Nephron (organoid): ENCODE data around the gene HADHA.

Experiments used
- H3K27ac Mint-ChIP-seq, 3 experiments: 2 replicates each; pipeline ENCODE4 v1.8.0; 2020; ENCODE audit warnings: mixed read lengths in 3 of 3, mild to moderate bottlenecking in 2 of 3, moderate library complexity in 1 of 3
- H3K27me3 Mint-ChIP-seq: 2 replicates; pipeline ENCODE4 v1.8.0; 2021; ENCODE audit warnings: low read depth, mild to moderate bottlenecking, moderate library complexity, mixed read lengths
- H3K36me3 Mint-ChIP-seq: 2 replicates; pipeline ENCODE4 v1.8.0; 2020; ENCODE audit warnings: low read depth, mixed read lengths
- H3K4me1 Mint-ChIP-seq: 2 replicates; pipeline ENCODE4 v1.8.0; 2020; ENCODE audit warnings: mixed read lengths
- H3K4me3 Mint-ChIP-seq, 3 experiments: 2 replicates each; pipeline ENCODE4 v1.8.0; 2020; ENCODE audit warnings: mild to moderate bottlenecking in 3 of 3, mixed read lengths in 3 of 3, moderate library complexity in 2 of 3
- H3K9me3 Mint-ChIP-seq: 2 replicates; pipeline ENCODE4 v1.8.0; 2020; ENCODE audit warnings: mixed read lengths
- TF ChIP-seq, protein P1 (sequence below), 3 experiments: fragments of 200-600 bp; sonication (generic); IDR thresholded peaks; one replicate each; pipeline ENCODE4 v1.5.0; 2021; ENCODE audit warnings: antibody characterized with exemption in 3 of 3; ENCODE audit not compliant: unreplicated experiment in 3 of 3

HADHA gene

DNA sequence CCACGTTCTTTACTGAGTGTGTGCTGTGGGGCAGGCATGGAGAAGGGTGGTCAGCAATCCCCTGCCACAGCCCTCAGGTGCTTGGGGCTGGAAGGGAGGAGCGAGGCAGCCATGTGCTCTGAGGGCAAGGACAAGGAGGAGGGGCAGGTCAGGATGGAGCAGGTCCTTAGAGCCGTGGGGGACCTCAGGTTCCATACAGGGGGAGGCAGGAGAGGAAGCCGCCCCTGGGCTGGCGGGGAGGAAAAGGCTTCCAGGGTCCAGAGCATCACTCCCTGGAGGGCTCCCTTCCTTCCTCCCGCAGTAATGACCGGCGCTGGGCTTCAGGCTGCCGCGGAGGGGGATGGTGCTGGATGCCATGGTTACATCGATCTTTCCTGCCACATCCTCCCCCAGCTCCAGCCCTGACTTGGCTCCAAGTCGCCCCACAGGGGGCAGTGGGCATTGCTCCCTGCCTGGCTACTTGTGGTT is 65.0 kb downstream of the HADHA start:
- H3K27me3 Mint-ChIP-seq, result peaks cover 26% of the 10 kb centered on the region
- H3K36me3 Mint-ChIP-seq, result no peaks in the 10 kb centered on the region
- H3K4me3 Mint-ChIP-seq, result peak overlapping the region; percentile 68 to 73 (median 70)
- TF ChIP-seq, protein P1, sequence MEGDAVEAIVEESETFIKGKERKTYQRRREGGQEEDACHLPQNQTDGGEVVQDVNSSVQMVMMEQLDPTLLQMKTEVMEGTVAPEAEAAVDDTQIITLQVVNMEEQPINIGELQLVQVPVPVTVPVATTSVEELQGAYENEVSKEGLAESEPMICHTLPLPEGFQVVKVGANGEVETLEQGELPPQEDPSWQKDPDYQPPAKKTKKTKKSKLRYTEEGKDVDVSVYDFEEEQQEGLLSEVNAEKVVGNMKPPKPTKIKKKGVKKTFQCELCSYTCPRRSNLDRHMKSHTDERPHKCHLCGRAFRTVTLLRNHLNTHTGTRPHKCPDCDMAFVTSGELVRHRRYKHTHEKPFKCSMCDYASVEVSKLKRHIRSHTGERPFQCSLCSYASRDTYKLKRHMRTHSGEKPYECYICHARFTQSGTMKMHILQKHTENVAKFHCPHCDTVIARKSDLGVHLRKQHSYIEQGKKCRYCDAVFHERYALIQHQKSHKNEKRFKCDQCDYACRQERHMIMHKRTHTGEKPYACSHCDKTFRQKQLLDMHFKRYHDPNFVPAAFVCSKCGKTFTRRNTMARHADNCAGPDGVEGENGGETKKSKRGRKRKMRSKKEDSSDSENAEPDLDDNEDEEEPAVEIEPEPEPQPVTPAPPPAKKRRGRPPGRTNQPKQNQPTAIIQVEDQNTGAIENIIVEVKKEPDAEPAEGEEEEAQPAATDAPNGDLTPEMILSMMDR (IDR thresholded peaks at IDR 0.05; ENCODE audit: unreplicated experiment in 3 of 3), result no peak
- peak overlapping the region in 2 of 3 experiments; percentile 37 to 55 for H3K27ac Mint-ChIP-seq
- peaks cover 22% of the 10 kb centered on the region for H3K4me1 Mint-ChIP-seq
- no peaks in the 10 kb centered on the region for H3K9me3 Mint-ChIP-seq

DNA sequence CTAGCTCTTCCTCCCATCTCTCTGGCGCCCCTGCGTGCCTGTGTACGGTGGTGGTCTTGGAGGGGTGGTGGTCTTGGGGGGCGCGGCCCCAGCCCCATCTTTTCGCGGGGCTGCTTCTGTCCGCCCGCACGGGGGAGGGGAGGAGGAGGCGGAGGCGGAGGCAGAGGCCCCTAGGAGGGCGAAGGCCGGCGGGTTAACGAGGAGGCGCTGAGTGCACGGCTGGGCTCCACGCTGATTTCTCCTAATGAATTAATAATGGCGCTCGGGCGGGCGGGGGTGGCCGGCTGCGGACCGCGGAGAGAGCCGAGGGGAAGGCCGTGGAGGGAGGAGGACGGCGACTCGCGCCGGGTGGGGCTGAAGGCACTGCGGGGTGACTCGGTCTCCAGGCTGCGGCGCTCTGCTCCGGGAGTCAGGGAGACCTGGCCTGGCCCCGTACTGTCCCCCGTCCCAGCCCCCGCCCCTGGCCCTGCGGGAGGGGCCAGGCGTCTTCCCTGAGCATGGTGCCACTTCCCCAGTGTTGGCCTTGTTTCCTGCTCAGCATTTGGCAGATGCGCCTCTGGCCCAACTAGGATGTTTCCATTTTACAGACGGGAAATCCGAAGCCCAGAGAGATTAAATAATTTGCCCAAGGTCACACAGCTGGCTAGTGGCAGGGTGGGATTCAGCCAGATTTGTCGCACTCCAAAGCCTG is 65.5 kb downstream of the HADHA start:
- Mint-ChIP-seq H3K36me3 (no peaks in the 10 kb centered on the region), H3K9me3 (no peaks in the 10 kb centered on the region), H3K27me3 (peaks cover 30% of the 10 kb centered on the region), H3K27ac (peak overlapping the region in 2 of 3 experiments; percentile 37 to 55), H3K4me1 (peaks cover 26% of the 10 kb centered on the region), H3K4me3 (peak overlapping the region; percentile 68 to 73 (median 70))
- TF ChIP-seq, protein P1 (IDR thresholded peaks at IDR 0.05; ENCODE audit: unreplicated experiment in 3 of 3), result no peak

DNA sequence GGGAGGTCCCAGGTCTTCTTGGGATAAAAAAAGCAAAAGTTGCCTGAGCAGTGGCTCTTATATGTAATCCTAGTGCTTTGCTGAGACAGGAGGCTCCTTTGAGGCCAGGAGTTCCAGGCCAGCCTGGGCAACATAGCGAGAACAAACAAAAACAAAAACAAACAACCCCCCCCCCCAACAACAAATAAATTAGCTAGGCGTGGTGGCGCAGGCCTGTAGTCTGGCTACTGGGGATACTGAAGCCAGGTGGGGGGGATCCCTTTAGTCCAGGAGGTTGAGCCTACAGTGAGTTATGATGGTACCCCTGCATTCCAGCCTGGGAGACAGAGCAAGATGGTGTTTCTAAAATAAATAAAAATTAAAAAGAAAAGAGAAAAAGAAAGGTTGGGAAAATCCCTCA is 66.2 kb downstream of the HADHA start:
- peaks cover 26% of the 10 kb centered on the region for H3K4me1 Mint-ChIP-seq
- TF ChIP-seq, protein P1 (IDR thresholded peaks at IDR 0.05; ENCODE audit: unreplicated experiment in 3 of 3), result no peak
- no peaks in the 10 kb centered on the region for H3K9me3 Mint-ChIP-seq
- no peak overlapping the region for H3K27ac Mint-ChIP-seq
- H3K4me3 Mint-ChIP-seq, result peak overlapping the region; percentile 66 to 73 (median 70)
- no peaks in the 10 kb centered on the region for H3K36me3 Mint-ChIP-seq
- peaks cover 26% of the 10 kb centered on the region for H3K27me3 Mint-ChIP-seq

DNA sequence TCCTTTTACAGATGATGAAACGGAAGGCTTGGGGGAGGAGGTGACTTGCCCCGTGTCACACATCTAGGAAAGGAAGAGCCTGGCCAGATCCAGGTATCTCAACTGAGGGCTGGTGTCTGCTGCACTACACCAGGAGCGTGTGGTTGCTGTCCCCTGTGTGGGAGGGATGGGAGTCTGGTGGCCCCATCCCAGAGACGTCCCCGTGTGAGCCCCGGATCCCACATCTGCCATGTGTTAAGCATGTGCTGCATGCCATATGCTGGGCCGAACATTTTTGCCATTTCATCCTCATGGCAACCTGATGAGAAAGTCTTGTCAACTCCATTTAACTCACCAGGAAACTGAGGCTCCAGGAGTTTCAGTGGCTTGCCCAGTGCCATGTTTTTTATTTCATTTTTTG is 67.3 kb downstream of the HADHA start:
- no peaks in the 10 kb centered on the region for H3K9me3 Mint-ChIP-seq
- no peak overlapping the region for H3K27ac Mint-ChIP-seq
- no peaks in the 10 kb centered on the region for H3K36me3 Mint-ChIP-seq
- TF ChIP-seq, protein P1 (IDR thresholded peaks at IDR 0.05; ENCODE audit: unreplicated experiment in 3 of 3), result no peak
- H3K4me3 Mint-ChIP-seq, result peak overlapping the region in 2 of 3 experiments; percentile 35 to 66
- peaks cover 29% of the 10 kb centered on the region for H3K27me3 Mint-ChIP-seq
- H3K4me1 Mint-ChIP-seq, result peaks cover 26% of the 10 kb centered on the region

DNA sequence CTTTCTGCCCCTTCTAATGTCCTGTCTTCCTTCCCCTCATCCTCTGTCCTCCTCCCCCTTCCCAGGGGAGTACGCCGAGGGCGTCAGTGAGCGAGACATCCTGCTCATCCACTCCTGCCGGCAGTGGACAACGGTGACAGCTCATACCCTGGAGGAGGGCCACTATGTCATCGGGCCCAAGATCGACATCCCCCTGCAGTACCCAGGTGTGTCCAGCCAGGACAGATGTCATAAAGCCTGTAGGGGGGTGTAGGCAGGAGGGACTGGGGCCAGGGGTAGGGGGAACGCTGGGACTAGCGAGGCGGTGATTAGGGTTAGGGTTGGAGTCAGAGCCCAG is 68.2 kb downstream of the HADHA start:
- H3K4me3 Mint-ChIP-seq, result peak overlapping the region; percentile 51 to 59 (median 52)
- H3K27me3 Mint-ChIP-seq, result peaks cover 37% of the 10 kb centered on the region
- peak overlapping the region in 1 of 3 experiments; percentile 9 for H3K27ac Mint-ChIP-seq
- no peaks in the 10 kb centered on the region for H3K9me3 Mint-ChIP-seq
- TF ChIP-seq, protein P1 (IDR thresholded peaks at IDR 0.05; ENCODE audit: unreplicated experiment in 3 of 3), result no peak
- no peaks in the 10 kb centered on the region for H3K36me3 Mint-ChIP-seq
- peaks cover 24% of the 10 kb centered on the region for H3K4me1 Mint-ChIP-seq
